ENCODE results near the gene DPM3.

The DPM3 gene

DNA sequence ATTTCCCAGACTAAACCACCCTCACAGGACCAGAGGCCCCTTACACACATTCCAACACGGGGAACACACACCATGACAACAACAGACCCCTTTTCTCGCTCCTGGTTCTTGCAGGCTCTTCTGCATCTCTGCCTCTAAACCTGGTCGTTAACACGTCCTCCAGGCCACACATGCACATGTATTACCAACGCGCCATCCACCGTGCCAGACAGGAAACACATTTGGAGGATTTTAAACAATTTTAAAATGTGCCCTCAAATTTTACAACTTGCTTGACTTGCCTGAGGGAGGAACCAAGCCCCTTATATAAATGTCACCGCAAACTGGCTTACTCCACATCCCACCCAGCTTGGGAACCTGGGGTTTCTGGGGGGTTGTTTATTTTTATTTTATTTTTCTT, 29.5 kb downstream of the DPM3 start:
- no peak overlapping the region for H3K4me3 ChIP-seq (ENCODE audit: low read depth, low read length)
- TF ChIP-seq, protein P1, sequence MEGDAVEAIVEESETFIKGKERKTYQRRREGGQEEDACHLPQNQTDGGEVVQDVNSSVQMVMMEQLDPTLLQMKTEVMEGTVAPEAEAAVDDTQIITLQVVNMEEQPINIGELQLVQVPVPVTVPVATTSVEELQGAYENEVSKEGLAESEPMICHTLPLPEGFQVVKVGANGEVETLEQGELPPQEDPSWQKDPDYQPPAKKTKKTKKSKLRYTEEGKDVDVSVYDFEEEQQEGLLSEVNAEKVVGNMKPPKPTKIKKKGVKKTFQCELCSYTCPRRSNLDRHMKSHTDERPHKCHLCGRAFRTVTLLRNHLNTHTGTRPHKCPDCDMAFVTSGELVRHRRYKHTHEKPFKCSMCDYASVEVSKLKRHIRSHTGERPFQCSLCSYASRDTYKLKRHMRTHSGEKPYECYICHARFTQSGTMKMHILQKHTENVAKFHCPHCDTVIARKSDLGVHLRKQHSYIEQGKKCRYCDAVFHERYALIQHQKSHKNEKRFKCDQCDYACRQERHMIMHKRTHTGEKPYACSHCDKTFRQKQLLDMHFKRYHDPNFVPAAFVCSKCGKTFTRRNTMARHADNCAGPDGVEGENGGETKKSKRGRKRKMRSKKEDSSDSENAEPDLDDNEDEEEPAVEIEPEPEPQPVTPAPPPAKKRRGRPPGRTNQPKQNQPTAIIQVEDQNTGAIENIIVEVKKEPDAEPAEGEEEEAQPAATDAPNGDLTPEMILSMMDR (IDR thresholded peaks at IDR 0.05; ENCODE audit: insufficient read depth, low read depth, low read length, missing control alignments) = no peak
- no peak for DNase-seq (ENCODE audit: low read depth)

DNA sequence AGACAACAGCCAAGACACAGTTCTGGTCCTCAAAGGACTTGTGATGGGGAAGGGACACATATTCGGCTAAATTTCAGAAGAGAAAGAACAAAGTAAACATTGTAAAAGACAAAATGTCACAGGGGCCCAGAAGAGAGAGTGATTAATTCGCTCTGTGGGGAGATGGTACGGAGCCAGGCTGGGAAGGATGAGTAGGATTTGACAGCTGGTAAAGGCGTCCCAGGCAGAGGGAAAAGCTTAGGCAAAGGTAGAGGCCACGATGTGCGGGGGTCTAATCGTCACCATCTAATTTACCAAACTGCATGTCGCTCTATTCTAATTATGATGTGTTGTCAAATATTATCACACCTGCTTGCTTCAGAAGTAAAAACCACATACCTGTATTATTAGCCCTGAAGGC, 29.9 kb downstream of the DPM3 start:
- H3K4me3 ChIP-seq (ENCODE audit: low read depth, low read length) = no peak overlapping the region
- TF ChIP-seq, protein P1 (IDR thresholded peaks at IDR 0.05; ENCODE audit: insufficient read depth, low read depth, low read length, missing control alignments) = no peak
- DNase-seq (ENCODE audit: low read depth) = no peak

DNA sequence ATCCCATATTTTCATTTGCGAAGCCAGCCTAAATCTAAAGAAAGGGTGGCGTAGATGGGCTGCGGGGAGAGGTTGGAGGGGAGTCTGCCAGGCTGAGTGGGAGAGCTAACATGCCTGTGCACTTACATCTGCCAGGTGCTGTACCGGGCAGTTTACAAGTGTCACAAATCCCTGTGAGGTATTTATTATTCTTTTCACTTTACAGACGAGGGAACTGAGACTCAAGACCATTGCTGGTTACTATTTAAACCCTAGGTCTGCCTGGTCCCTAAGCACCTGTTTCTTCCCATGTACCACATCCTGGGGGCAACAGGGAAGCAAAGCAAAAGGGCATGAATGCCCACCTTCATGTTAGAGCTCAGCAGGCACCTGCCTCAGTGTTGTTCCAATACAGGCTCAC, 32.0 kb downstream of the DPM3 start:
- DNase-seq (ENCODE audit: low read depth) = no peak
- no peak overlapping the region for H3K4me3 ChIP-seq (ENCODE audit: low read depth, low read length)
- TF ChIP-seq, protein P1 (IDR thresholded peaks at IDR 0.05; ENCODE audit: insufficient read depth, low read depth, low read length, missing control alignments) = no peak

DNA sequence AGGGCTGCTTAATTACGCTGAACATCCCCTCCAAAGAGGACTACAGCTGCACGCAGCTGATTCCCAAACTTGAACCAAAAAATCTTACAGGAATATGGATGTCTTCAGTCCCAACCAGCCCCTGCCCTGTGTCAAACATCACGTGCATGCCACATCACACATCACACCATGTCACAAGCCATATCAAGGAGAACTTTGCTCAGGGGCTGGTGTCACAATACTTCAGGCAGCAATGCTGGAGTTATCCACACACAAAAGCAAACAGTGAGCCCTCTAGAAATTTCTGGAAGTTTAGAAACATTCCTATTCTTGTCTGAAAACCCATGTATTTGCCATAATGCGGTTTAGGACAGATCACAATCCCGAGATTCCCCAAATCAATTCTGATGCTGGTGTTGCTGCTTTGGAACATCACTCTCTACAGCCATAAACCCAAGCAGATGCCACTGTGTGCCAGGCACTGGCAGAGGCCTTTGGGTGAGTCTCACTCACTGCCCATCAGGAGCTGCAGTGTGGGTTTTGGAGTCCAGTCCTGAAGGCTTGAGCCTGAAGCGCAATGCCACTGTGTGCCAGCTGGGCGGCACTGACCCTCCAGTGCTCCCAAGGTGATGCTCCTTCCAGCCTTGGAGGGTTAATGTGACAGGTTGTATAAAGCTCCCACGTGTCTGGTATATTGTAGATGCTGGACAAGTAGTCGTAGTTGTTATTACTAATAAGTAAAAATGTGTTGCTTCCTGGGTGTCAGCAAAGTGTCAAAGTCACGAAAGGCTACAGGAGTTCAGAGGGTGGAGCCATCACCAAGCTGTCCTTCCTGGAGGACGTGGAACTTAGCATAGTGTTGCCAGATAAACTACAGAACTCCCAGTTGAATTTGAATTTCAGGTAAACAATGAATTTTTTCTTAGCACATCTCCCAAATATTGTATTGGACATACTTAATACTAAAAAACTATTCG, 32.7 kb downstream of the DPM3 start:
- TF ChIP-seq, protein P1 (IDR thresholded peaks at IDR 0.05; ENCODE audit: insufficient read depth, low read depth, low read length, missing control alignments) = no peak
- DNase-seq (ENCODE audit: low read depth) = no peak
- H3K4me3 ChIP-seq (ENCODE audit: low read depth, low read length) = no peak overlapping the region

DNA sequence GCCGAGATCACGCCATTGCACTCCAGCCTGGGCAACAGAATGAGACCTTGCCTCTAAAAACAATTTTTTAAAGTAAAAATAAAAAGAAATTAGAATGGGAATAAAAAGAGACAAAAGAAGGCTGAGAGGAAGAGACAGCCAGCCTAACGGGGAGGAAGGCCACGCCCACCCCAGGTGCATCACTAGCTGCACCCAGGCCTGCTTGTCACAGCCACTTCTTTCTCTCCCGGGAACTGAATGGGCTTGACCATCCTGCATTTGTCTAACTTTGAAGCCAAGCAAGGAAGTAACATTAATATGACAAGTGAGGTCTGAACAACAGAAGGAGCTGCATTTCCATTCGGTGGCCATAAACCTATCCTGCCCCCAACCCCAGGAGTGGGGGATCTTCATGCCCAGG, 33.5 kb downstream of the DPM3 start:
- no peak overlapping the region for H3K4me3 ChIP-seq (ENCODE audit: low read depth, low read length)
- TF ChIP-seq, protein P1 (IDR thresholded peaks at IDR 0.05; ENCODE audit: insufficient read depth, low read depth, low read length, missing control alignments) = no peak
- DNase-seq (ENCODE audit: low read depth) = no peak

DNA sequence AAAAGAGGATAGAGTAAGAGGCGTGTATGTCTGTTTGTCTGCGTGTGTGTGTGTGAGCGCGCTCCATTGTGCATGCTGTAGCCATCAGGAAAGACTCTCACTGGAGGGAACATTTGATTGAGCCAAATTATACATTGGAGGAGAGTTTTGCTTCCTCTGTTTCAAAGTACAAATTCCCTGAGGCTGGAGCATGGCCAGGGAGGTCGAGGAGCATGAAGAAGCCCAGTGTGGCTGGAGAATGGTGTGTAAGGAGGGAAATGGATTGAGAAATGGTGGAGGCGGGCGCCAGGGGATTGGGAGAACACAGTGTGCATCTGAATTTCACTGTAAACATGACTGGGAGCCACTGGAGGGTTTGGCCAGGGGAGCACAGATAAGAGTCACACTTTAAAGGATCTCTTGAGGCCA, 34.7 kb downstream of the DPM3 start:
- TF ChIP-seq, protein P1 (IDR thresholded peaks at IDR 0.05; ENCODE audit: insufficient read depth, low read depth, low read length, missing control alignments) = no peak

More for the DNA sequence above, 34.7 kb downstream of the DPM3 start:
- H3K4me3 ChIP-seq (ENCODE audit: low read depth, low read length) = no peak overlapping the region
- DNase-seq (ENCODE audit: low read depth) = no peak
